A673 (cell line): Measurements from ENCODE around the gene OR5AN1. TPM values are rescaled to one million over a fixed set of nuclear protein-coding genes. Genes with fewer than 3 reads are reported as not detected.
"Not testable (repeated sequence)": the region's sequence is repeated elsewhere in the genome, so short reads cannot be mapped to it uniquely, and the experiment has no call there.

ENCODE experiments used
- BruUV-seq: library from RNA; stranded (reverse); fragments of 400-500 nt; replicated peaks from 2 replicates; lab custom pipeline; 2021; lab: Mats Ljungman, UMichigan
- CTCF ChIA-PET: fragments of 300-600 bp; sonication (Branson Sonifier 250); formaldehyde crosslinking; loops from one replicate; lab custom pipeline; 2022; ENCODE audit warnings: antibody characterized with exemption; lab: Charles Lee
- POLR2A ChIA-PET: fragments of 300-600 bp; sonication (Branson Sonifier 250); formaldehyde crosslinking; loops from one replicate; lab custom pipeline; 2022; ENCODE audit warnings: antibody characterized with exemption; ENCODE audit not compliant: low non-redundant PET; lab: Charles Lee
- DNase-seq: peaks from one replicate; pipeline ENCODE4 v3.0.0-alpha.2; 2015; ENCODE audit warnings: low spot score
- H3K27ac ChIP-seq: fragments of 200-600 bp; sonication (generic); 2 replicates; pipeline ENCODE4 v1.5.1; 2016; ENCODE audit warnings: mixed run types, low read depth, mild to moderate bottlenecking, mixed read lengths, antibody characterized with exemption, low read length; ENCODE audit not compliant: poor library complexity, severe bottlenecking
- H3K27me3 ChIP-seq: fragments of 200-600 bp; sonication (generic); replicated peaks from 2 replicates; pipeline ENCODE4 v1.6.1; 2017; ENCODE audit warnings: mixed run types, low read depth, mild to moderate bottlenecking, mixed read lengths, antibody characterized with exemption, low read length; ENCODE audit not compliant: insufficient read depth, poor library complexity
- H3K36me3 ChIP-seq: fragments of 200-600 bp; sonication (generic); 2 replicates; pipeline ENCODE4 v1.6.1; 2016; ENCODE audit warnings: mixed run types, mild to moderate bottlenecking, mixed read lengths, antibody characterized with exemption, low read length; ENCODE audit not compliant: insufficient read depth, poor library complexity, severe bottlenecking
- H3K4me1 ChIP-seq: fragments of 200-600 bp; sonication (generic); 2 replicates; pipeline ENCODE4 v1.6.1; 2017; ENCODE audit warnings: mixed run types, mild to moderate bottlenecking, mixed read lengths, antibody characterized with exemption, low read length; ENCODE audit not compliant: insufficient read depth, poor library complexity, severe bottlenecking
- H3K4me3 ChIP-seq: fragments of 200-600 bp; sonication (generic); 2 replicates; pipeline ENCODE4 v1.5.1; 2016; ENCODE audit warnings: low read depth, mixed run types, mild to moderate bottlenecking, mixed read lengths, low read length; ENCODE audit not compliant: poor library complexity, severe bottlenecking
- H3K9me3 ChIP-seq: fragments of 200-600 bp; sonication (generic); 2 replicates; pipeline ENCODE4 v1.6.1; 2016; ENCODE audit warnings: mixed run types, low read depth, mild to moderate bottlenecking, mixed read lengths, antibody characterized with exemption, low read length; ENCODE audit not compliant: poor library complexity, severe bottlenecking
- EZH2 ChIP-seq: fragments of 200-600 bp; sonication (generic); IDR thresholded peaks from 2 replicates; pipeline ENCODE4 v1.6.1; 2017; ENCODE audit warnings: borderline replicate concordance, low read depth, mild to moderate bottlenecking, mixed read lengths, antibody characterized with exemption, low read length; ENCODE audit not compliant: poor library complexity, severe bottlenecking
- intact Hi-C: fragments of 100-400 bp; cut with micrococcal nuclease; formaldehyde crosslinking; loops from one replicate; pipeline ENCODE4 v1.10.0; 2022; ENCODE audit not compliant: unreplicated experiment
- total RNA-seq: library from RNA; stranded (reverse); gene quantifications from 2 replicates; pipeline ENCODE4 v1.2.3, GENCODE V29; 2021
- TF ChIP-seq, protein P1 (sequence below): fragments of 300-800, 200-600 bp; sonication (generic); conservative IDR thresholded peaks from 2 replicates; pipeline ENCODE4 v1.5.1; 2017; ENCODE audit warnings: low read depth, mild to moderate bottlenecking, antibody characterized with exemption, low read length, moderate library complexity, mixed read lengths

OR5AN1 gene
- total RNA-seq, 1 experiment from 2014 or later: not detected

- intact Hi-C loops: no loop called here
- no peak overlapping the region for H3K4me3 ChIP-seq
- CTCF ChIA-PET: no interaction called here
- H3K9me3 ChIP-seq: peaks cover 5% of the 10 kb centered on the region
- DNase-seq: no peak
- H3K36me3 ChIP-seq: no peaks in the 10 kb centered on the region
- H3K27me3 ChIP-seq: no peaks in the 10 kb centered on the region
- H3K27ac ChIP-seq: no peak overlapping the region
- TF ChIP-seq, protein P1, sequence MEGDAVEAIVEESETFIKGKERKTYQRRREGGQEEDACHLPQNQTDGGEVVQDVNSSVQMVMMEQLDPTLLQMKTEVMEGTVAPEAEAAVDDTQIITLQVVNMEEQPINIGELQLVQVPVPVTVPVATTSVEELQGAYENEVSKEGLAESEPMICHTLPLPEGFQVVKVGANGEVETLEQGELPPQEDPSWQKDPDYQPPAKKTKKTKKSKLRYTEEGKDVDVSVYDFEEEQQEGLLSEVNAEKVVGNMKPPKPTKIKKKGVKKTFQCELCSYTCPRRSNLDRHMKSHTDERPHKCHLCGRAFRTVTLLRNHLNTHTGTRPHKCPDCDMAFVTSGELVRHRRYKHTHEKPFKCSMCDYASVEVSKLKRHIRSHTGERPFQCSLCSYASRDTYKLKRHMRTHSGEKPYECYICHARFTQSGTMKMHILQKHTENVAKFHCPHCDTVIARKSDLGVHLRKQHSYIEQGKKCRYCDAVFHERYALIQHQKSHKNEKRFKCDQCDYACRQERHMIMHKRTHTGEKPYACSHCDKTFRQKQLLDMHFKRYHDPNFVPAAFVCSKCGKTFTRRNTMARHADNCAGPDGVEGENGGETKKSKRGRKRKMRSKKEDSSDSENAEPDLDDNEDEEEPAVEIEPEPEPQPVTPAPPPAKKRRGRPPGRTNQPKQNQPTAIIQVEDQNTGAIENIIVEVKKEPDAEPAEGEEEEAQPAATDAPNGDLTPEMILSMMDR: no peak
- TF ChIP-seq EZH2: no peak
- POLR2A ChIA-PET: no interaction called here
- BruUV-seq: no TSS peak
- H3K4me1 ChIP-seq: no peaks in the 10 kb centered on the region
These were observed 21.8 kb upstream of the OR5AN1 start for GRCh38 chr11:59336931-59337330.

- H3K4me1 ChIP-seq, H3K27me3 ChIP-seq, DNase-seq, CTCF ChIA-PET, H3K9me3 ChIP-seq, H3K4me3 ChIP-seq, BruUV-seq, intact Hi-C loops, POLR2A ChIA-PET, H3K36me3 ChIP-seq, H3K27ac ChIP-seq: not testable (repeated sequence)
These were observed 9.0 kb upstream of the OR5AN1 start for GRCh38 chr11:59349657-59350056.

DNA sequence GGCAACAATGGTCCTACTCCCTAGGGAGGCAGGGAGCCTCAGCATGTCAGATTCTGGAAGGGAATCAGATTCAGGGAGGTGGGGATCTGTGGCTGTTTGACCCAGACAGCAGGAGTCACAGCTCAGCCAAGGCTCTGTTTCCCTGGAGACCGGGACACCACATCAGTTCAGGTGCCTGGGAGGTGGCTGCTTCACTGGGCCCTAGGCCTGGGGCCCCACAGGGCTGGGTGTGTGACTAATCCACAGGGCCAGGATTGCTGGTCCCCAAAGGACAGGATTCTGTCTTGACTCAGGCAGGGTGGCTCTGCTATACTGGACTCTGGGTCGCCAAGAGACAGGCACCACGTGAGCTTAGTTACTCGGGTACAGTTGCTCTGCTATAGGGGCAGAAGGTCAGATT lies 3.5 kb upstream of the OR5AN1 start:
- BruUV-seq: no TSS peak
- H3K4me3 ChIP-seq: no peak overlapping the region
- intact Hi-C loops: no loop called here
- no peaks in the 10 kb centered on the region for H3K36me3 ChIP-seq
- CTCF ChIA-PET: no interaction called here
- no peaks in the 10 kb centered on the region for H3K4me1 ChIP-seq
- H3K27ac ChIP-seq: no peak overlapping the region
- no peaks in the 10 kb centered on the region for H3K9me3 ChIP-seq
- no peaks in the 10 kb centered on the region for H3K27me3 ChIP-seq
- POLR2A ChIA-PET: no interaction called here
- TF ChIP-seq, protein P1: no peak
- no peak for TF ChIP-seq EZH2
- DNase-seq: no peak

DNA sequence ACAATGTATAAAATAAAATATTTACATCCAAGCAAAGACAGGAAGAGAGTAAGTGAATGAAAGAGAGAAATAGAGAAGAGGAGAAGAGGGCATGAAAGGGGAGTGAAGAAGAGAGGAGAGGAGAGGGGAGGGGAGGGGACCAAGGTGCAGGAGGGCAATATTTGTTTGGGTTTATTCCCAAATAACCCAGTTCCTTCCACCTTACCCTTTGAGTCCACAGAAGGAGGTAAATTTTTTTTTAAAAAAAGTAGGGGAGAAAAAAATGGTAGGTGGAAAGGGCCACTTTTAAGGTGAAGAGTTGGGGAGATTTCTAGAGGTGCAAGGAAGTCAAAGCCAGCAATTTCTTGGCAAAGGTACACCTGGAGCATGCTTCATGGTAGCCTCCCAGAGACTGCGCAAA lies 2.1 kb upstream of the OR5AN1 start:
- Histone ChIP-seq H3K36me3 (no peaks in the 10 kb centered on the region), H3K27me3 (no peaks in the 10 kb centered on the region), H3K27ac (no peak overlapping the region), H3K9me3 (no peaks in the 10 kb centered on the region), H3K4me1 (no peaks in the 10 kb centered on the region), H3K4me3 (no peak overlapping the region)
- DNase-seq: no peak
- POLR2A ChIA-PET: no interaction called here
- BruUV-seq: no TSS peak
- intact Hi-C loops: no loop called here
- CTCF ChIA-PET: no interaction called here
- no peak for TF ChIP-seq EZH2
- TF ChIP-seq, protein P1: no peak
